K562 (cell line): ENCODE results near the gene ATAD3B. TPM values are rescaled to one million over a fixed set of nuclear protein-coding genes. Genes with fewer than 3 reads are reported as not detected.

ENCODE experiments used
- BRD9 ChIP-seq: fragments of 450-650 bp; IDR thresholded peaks from 2 replicates; pipeline ENCODE4 v1.6.1; 2018; ENCODE audit warnings: low read depth; ENCODE audit not compliant: partially characterized antibody
- CBX2 ChIP-seq: fragments of 200-600 bp; sonication (generic); IDR thresholded peaks from one replicate; pipeline ENCODE4 v1.6.1; 2012; ENCODE audit warnings: mild to moderate bottlenecking, low read length, inconsistent platforms; ENCODE audit not compliant: insufficient read depth, poor library complexity, severe bottlenecking
- CHD4 ChIP-seq: fragments of 200-600 bp; sonication (generic); IDR thresholded peaks from 3 replicates; pipeline ENCODE4 v1.6.1; 2012; ENCODE audit warnings: low read depth, mild to moderate bottlenecking, mixed read lengths, low read length, inconsistent platforms; ENCODE audit not compliant: insufficient read depth, insufficient replicate concordance, poor library complexity, severe bottlenecking
- DMBX1 ChIP-seq: fragments of 250-450 bp; sonication (Bioruptor Pico); IDR thresholded peaks from 2 replicates; pipeline ENCODE4 v1.8.0; 2022; ENCODE audit warnings: inconsistent platforms, mild to moderate bottlenecking, moderate library complexity, borderline replicate concordance
- EP400 ChIP-seq: fragments of 450-650 bp; IDR thresholded peaks from 2 replicates; pipeline ENCODE4 v1.6.1; 2017; ENCODE audit warnings: antibody characterized with exemption, mild to moderate bottlenecking, moderate library complexity
- ETV6 ChIP-seq, 3 experiments: fragments of 150-350 bp in 1 of 3; sonication (generic) in 1 of 3; formaldehyde crosslinking in 1 of 3; IDR thresholded peaks; 2 replicates each; pipeline versions ENCODE4 v1.6.1 to v1.8.0; 2014 to 2022; ENCODE audit warnings: borderline replicate concordance in 2 of 3, low read depth in 2 of 3, antibody characterized with exemption in 1 of 3, low read length in 1 of 3, mild to moderate bottlenecking in 1 of 3, missing genetic modification reagents in 1 of 3
- SRF ChIP-seq, 2 experiments: fragments of 250-450, 450-650 bp in 1 of 2; sonication (Bioruptor Pico) in 1 of 2; sonication (generic) in 1 of 2; formaldehyde crosslinking; IDR thresholded peaks; 2 replicates each; pipeline versions ENCODE4 v1.5.0 to v1.5.1; 2020 to 2022; ENCODE audit warnings: mild to moderate bottlenecking in 1 of 2, missing genetic modification reagents in 1 of 2
- TAF15 ChIP-seq: fragments of 200-400 bp; formaldehyde crosslinking; IDR thresholded peaks from 2 replicates; pipeline ENCODE4 v1.6.1; 2017; ENCODE audit warnings: mild to moderate bottlenecking, low read depth, low read length, moderate library complexity
- TGIF2 ChIP-seq: sonication (generic); formaldehyde crosslinking; IDR thresholded peaks from 2 replicates; pipeline ENCODE4 v1.8.1; 2022; ENCODE audit warnings: mild to moderate bottlenecking, missing genetic modification reagents, moderate library complexity
- polyA plus RNA-seq, 8 experiments: library from polyadenylated mRNA; depleted of rRNA in 4 of 8; stranded (reverse) in 5 of 8; unstranded in 3 of 8; fragments of >200 nt; fragmentation: Nextera tagmentation in 2 of 8; fragmentation: Illumina TruSeq in 1 of 8; extraction: Ambion mirVana in 2 of 8; extraction: Trizol in 1 of 8; gene quantifications; 2 replicates each; pipeline versions ENCODE4 v1.2.1 to v1.2.3, GENCODE V29; 2011 to 2014; ENCODE audit warnings: inconsistent platforms in 1 of 8, missing spikeins in 1 of 8
- total RNA-seq, 7 experiments: library from RNA; depleted of rRNA in 6 of 7; stranded (reverse); fragments of >200 nt in 6 of 7; fragmentation: Illumina TruSeq in 2 of 7; extraction: Trizol in 2 of 7; gene quantifications; 2 replicates each; pipeline versions ENCODE4 v1.2.1 to v1.2.3, GENCODE V29; 2011 to 2021; ENCODE audit warnings: low replicate concordance in 1 of 7
- TF ChIP-seq, protein P1 (sequence below): fragments of 450-650 bp; IDR thresholded peaks from 2 replicates; pipeline ENCODE4 v1.6.1; 2016; ENCODE audit warnings: low read depth
- TF ChIP-seq, protein P2 (sequence below): sonication (generic); formaldehyde crosslinking; IDR thresholded peaks from 2 replicates; pipeline ENCODE4 v1.8.1; 2023; ENCODE audit warnings: mild to moderate bottlenecking, missing genetic modification reagents
- TF ChIP-seq, protein P3 (sequence below), 2 experiments: fragments of 250-450 bp in 1 of 2; fragments of 450-650 bp in 1 of 2; sonication (Bioruptor Pico) in 1 of 2; IDR thresholded peaks; 2 replicates each; pipeline versions ENCODE4 v1.6.1 to v1.8.0; 2016 to 2021; ENCODE audit warnings: mild to moderate bottlenecking in 2 of 2, moderate library complexity in 2 of 2, missing compliant biosample characterization in 1 of 2, missing genetic modification characterization in 1 of 2

ATAD3B gene
- total and polyA plus RNA-seq, 9 of the 15 experiments (the other 6 are each of a cell fraction or from before 2014, with no cell fraction given) = 0.07 to 113 (median 27.7) TPM

DNA sequence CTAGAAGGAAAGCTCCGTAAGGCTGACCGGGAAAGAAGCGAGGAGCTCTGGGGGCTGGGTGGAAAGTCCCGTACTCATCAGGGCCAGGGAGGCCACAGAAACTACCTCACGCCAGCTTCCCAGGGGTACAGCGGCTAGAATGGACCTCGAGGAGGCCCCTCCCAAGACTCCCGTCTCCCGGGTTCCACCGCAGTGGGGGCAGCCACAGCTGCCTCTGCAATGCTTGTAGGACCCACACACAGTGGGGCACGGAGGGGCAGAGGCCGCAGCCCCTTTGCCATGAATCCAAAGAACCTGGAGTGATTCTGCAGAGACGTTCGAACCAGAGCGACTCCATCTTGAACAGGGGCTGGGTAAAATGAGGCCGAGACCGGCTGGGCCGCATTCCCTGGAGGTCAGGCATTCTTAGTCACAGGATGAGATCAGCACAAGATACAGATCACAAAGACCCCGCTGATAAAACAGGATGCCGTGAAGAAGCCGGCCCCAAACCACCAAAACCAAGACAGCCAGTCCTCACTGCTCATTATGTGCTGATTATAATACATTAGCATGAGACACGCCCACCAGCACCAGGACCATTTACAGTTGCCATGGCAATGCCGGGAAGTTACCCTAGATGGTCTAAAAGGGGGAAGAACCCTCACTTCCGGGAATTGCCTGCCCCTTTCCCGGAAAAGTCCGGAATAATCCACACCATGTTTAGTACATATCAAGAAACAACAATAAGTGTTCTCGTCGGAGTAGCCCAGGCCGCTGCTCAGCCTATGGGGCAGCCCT lies 48.9 kb upstream of the ATAD3B start (continued):
- TF ChIP-seq, protein P1, sequence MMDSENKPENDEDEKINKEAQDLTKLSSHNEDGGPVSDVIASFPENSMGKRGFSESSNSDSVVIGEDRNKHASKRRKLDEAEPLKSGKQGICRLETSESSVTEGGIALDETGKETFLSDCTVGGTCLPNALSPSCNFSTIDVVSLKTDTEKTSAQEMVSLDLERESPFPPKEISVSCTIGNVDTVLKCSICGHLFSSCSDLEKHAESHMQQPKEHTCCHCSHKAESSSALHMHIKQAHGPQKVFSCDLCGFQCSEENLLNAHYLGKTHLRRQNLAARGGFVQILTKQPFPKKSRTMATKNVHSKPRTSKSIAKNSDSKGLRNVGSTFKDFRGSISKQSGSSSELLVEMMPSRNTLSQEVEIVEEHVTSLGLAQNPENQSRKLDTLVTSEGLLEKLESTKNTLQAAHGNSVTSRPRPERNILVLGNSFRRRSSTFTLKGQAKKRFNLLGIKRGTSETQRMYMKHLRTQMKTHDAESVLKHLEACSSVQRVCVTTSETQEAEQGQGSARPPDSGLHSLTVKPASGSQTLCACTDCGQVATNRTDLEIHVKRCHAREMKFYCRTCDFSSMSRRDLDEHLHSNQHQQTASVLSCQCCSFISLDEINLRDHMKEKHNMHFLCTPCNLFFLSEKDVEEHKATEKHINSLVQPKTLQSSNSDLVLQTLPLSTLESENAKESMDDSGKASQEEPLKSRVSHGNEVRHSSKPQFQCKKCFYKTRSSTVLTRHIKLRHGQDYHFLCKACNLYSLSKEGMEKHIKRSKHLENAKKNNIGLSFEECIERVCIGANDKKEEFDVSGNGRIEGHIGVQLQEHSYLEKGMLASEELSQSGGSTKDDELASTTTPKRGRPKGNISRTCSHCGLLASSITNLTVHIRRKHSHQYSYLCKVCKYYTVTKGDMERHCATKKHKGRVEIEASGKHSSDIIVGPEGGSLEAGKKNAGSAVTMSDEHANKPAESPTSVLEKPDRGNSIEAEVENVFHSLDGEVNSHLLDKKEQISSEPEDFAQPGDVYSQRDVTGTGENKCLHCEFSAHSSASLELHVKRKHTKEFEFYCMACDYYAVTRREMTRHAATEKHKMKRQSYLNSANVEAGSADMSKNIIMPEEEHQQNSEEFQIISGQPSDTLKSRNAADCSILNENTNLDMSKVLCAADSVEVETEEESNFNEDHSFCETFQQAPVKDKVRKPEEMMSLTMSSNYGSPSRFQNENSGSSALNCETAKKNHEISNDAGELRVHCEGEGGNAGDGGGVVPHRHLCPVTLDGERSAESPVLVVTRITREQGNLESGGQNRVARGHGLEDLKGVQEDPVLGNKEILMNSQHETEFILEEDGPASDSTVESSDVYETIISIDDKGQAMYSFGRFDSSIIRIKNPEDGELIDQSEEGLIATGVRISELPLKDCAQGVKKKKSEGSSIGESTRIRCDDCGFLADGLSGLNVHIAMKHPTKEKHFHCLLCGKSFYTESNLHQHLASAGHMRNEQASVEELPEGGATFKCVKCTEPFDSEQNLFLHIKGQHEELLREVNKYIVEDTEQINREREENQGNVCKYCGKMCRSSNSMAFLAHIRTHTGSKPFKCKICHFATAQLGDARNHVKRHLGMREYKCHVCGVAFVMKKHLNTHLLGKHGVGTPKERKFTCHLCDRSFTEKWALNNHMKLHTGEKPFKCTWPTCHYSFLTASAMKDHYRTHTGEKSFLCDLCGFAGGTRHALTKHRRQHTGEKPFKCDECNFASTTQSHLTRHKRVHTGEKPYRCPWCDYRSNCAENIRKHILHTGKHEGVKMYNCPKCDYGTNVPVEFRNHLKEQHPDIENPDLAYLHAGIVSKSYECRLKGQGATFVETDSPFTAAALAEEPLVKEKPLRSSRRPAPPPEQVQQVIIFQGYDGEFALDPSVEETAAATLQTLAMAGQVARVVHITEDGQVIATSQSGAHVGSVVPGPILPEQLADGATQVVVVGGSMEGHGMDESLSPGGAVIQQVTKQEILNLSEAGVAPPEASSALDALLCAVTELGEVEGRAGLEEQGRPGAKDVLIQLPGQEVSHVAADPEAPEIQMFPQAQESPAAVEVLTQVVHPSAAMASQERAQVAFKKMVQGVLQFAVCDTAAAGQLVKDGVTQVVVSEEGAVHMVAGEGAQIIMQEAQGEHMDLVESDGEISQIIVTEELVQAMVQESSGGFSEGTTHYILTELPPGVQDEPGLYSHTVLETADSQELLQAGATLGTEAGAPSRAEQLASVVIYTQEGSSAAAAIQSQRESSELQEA = no peak
- TF ChIP-seq DMBX1 (CRISPR knock-in tag) = peak; percentile 85
- no peak for TF ChIP-seq BRD9
- peak; percentile 83 to 93 for TF ChIP-seq ETV6 (IDR thresholded peaks at IDR 0.05; ENCODE audit: borderline replicate concordance in 1 of 2, low read depth in 2 of 2, low read length in 1 of 2)
- no peak for TF ChIP-seq ETV6 (CRISPR knock-in tag; IDR thresholded peaks at IDR 0.05; ENCODE audit: borderline replicate concordance)
- TF ChIP-seq CHD4 = no peak
- no peak for TF ChIP-seq TAF15
- no peak for TF ChIP-seq TGIF2
- no peak for TF ChIP-seq CBX2
- peak in 1 of 2 experiments; percentile 89; a peak in 2 of 4 replicates for TF ChIP-seq SRF (CRISPR knock-in tag; IDR thresholded peaks at IDR 0.05)
- TF ChIP-seq EP400 = no peak
- TF ChIP-seq, protein P2, sequence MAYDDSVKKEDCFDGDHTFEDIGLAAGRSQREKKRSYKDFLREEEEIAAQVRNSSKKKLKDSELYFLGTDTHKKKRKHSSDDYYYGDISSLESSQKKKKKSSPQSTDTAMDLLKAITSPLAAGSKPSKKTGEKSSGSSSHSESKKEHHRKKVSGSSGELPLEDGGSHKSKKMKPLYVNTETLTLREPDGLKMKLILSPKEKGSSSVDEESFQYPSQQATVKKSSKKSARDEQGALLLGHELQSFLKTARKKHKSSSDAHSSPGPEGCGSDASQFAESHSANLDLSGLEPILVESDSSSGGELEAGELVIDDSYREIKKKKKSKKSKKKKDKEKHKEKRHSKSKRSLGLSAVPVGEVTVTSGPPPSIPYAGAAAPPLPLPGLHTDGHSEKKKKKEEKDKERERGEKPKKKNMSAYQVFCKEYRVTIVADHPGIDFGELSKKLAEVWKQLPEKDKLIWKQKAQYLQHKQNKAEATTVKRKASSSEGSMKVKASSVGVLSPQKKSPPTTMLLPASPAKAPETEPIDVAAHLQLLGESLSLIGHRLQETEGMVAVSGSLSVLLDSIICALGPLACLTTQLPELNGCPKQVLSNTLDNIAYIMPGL = no peak
- TF ChIP-seq, protein P3, sequence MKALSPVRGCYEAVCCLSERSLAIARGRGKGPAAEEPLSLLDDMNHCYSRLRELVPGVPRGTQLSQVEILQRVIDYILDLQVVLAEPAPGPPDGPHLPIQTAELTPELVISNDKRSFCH (CRISPR knock-in tag; IDR thresholded peaks at IDR 0.05) = 0 out of 2 replicates have a peak, but pooled peaks have one; percentile 61
- TF ChIP-seq, protein P3 (tag; IDR thresholded peaks at IDR 0.05) = peak; percentile 98
